ENCODE measurements around the gene CTU2. TPM values are rescaled to one million over a fixed set of nuclear protein-coding genes. Genes with fewer than 3 reads are reported as not detected.

CTU2 gene
- total RNA-seq, 1 experiment from 2014 or later: 52.4 TPM

GRCh38 chr16:88676502-88677242 is 29.6 kb upstream of the CTU2 start (continued):
- TF ChIP-seq ZNF512 (CRISPR knock-in tag; IDR thresholded peaks at IDR 0.05; ENCODE audit: borderline replicate concordance) (no peak), ZNF219 (CRISPR knock-in tag; IDR thresholded peaks at IDR 0.05; ENCODE audit: borderline replicate concordance) (no peak), SMAD3 (CRISPR knock-in tag; IDR thresholded peaks at IDR 0.05; ENCODE audit: borderline replicate concordance) (no peak), SMAD4 (CRISPR knock-in tag; IDR thresholded peaks at IDR 0.05) (no peak)
- TF ChIP-seq, protein P1, sequence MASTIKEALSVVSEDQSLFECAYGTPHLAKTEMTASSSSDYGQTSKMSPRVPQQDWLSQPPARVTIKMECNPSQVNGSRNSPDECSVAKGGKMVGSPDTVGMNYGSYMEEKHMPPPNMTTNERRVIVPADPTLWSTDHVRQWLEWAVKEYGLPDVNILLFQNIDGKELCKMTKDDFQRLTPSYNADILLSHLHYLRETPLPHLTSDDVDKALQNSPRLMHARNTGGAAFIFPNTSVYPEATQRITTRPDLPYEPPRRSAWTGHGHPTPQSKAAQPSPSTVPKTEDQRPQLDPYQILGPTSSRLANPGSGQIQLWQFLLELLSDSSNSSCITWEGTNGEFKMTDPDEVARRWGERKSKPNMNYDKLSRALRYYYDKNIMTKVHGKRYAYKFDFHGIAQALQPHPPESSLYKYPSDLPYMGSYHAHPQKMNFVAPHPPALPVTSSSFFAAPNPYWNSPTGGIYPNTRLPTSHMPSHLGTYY (CRISPR knock-in tag; IDR thresholded peaks at IDR 0.05): no peak
- TF ChIP-seq, protein P2, sequence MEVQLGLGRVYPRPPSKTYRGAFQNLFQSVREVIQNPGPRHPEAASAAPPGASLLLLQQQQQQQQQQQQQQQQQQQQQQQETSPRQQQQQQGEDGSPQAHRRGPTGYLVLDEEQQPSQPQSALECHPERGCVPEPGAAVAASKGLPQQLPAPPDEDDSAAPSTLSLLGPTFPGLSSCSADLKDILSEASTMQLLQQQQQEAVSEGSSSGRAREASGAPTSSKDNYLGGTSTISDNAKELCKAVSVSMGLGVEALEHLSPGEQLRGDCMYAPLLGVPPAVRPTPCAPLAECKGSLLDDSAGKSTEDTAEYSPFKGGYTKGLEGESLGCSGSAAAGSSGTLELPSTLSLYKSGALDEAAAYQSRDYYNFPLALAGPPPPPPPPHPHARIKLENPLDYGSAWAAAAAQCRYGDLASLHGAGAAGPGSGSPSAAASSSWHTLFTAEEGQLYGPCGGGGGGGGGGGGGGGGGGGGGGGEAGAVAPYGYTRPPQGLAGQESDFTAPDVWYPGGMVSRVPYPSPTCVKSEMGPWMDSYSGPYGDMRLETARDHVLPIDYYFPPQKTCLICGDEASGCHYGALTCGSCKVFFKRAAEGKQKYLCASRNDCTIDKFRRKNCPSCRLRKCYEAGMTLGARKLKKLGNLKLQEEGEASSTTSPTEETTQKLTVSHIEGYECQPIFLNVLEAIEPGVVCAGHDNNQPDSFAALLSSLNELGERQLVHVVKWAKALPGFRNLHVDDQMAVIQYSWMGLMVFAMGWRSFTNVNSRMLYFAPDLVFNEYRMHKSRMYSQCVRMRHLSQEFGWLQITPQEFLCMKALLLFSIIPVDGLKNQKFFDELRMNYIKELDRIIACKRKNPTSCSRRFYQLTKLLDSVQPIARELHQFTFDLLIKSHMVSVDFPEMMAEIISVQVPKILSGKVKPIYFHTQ (CRISPR knock-in tag; IDR thresholded peaks at IDR 0.05): no peak

DNA sequence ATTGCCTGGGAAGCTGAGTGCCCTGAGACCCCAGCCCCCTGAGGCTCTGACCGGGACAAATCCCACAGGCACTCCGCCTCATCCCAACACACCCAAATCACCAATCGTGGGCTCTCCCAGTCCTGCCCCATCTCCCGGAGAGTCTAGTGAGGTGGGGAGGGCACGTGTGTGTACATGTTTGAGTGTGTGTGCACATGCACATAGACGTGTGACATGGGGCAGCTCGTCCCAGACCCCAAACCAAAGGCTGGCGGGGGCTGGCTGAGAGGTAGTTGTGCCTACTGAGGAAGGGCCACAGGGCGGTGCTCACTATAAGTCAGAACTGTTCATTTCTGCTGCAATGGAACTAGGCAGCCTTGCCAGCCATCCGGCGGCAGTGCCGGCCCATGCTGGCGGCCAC is 28.6 kb upstream of the CTU2 start:
- Mint-ChIP-seq H3K27ac (no peak overlapping the region), H3K27me3 (ENCODE audit: low read depth) (no peaks in the 10 kb centered on the region), H3K36me3 (peaks cover 2% of the 10 kb centered on the region; the same call in 1 of the 2 replicates), H3K4me1 (no peaks in the 10 kb centered on the region; the same call in 1 of the 2 replicates), H3K9me3 (no peaks in the 10 kb centered on the region), H3K4me3 (no peak overlapping the region)
- ChIA-PET CTCF (no interaction called here), POLR2A (no interaction called here)
- ATAC-seq (no peak), DNase-seq (ENCODE audit: low spot score) (no peak)
- TF ChIP-seq, protein P3, sequence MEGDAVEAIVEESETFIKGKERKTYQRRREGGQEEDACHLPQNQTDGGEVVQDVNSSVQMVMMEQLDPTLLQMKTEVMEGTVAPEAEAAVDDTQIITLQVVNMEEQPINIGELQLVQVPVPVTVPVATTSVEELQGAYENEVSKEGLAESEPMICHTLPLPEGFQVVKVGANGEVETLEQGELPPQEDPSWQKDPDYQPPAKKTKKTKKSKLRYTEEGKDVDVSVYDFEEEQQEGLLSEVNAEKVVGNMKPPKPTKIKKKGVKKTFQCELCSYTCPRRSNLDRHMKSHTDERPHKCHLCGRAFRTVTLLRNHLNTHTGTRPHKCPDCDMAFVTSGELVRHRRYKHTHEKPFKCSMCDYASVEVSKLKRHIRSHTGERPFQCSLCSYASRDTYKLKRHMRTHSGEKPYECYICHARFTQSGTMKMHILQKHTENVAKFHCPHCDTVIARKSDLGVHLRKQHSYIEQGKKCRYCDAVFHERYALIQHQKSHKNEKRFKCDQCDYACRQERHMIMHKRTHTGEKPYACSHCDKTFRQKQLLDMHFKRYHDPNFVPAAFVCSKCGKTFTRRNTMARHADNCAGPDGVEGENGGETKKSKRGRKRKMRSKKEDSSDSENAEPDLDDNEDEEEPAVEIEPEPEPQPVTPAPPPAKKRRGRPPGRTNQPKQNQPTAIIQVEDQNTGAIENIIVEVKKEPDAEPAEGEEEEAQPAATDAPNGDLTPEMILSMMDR (IDR thresholded peaks at IDR 0.05): no peak
- TF ChIP-seq ZNF423 (CRISPR knock-in tag; IDR thresholded peaks at IDR 0.05) (no peak), RORB (CRISPR knock-in tag; IDR thresholded peaks at IDR 0.05) (no peak), RELA (CRISPR knock-in tag; IDR thresholded peaks at IDR 0.05; ENCODE audit: borderline replicate concordance) (no peak), ZNF232 (CRISPR knock-in tag; IDR thresholded peaks at IDR 0.05) (no peak), E2F4 (CRISPR knock-in tag; IDR thresholded peaks at IDR 0.05; ENCODE audit: borderline replicate concordance, low read depth) (no peak), TP53 (CRISPR knock-in tag; IDR thresholded peaks at IDR 0.05) (no peak), ZNF532 (CRISPR knock-in tag; IDR thresholded peaks at IDR 0.05; ENCODE audit: borderline replicate concordance) (no peak), ATF2 (CRISPR knock-in tag; IDR thresholded peaks at IDR 0.05; ENCODE audit: borderline replicate concordance, low read depth) (no peak), AFF4 (CRISPR knock-in tag; IDR thresholded peaks at IDR 0.05; ENCODE audit: borderline replicate concordance) (no peak)
